Lower lobe of right lung (tissue), 2 donors: ENCODE measurements around the gene KANK4. TPM values are rescaled to one million over a fixed set of nuclear protein-coding genes. Genes with fewer than 3 reads are reported as not detected.
"Not testable (repeated sequence)": the region's sequence is repeated elsewhere in the genome, so short reads cannot be mapped to it uniquely, and the experiment has no call there.

Experiments
- ATAC-seq, 2 donors: fragments of 200-7000 bp; cut with Tn5 transposase; one replicate each; pipeline ENCODE4 v1.9.1; 2020 to 2022; ENCODE audit warnings: mild to moderate bottlenecking in 2 of 2, moderate library complexity in 2 of 2
- DNase-seq: peaks from one replicate; pipeline ENCODE4 v3.0.0-alpha.2; 2020
- H3K27ac ChIP-seq: fragments of 200-600 bp; one replicate; pipeline ENCODE4 v1.8.0; 2022
- H3K27me3 ChIP-seq: fragments of 200-600 bp; one replicate; pipeline ENCODE4 v1.8.0; 2022; ENCODE audit warnings: low read depth
- H3K36me3 ChIP-seq: fragments of 200-600 bp; one replicate; pipeline ENCODE4 v1.8.0; 2022; ENCODE audit warnings: mild to moderate bottlenecking
- H3K4me1 ChIP-seq: fragments of 200-600 bp; one replicate; pipeline ENCODE4 v1.8.0; 2022
- H3K4me3 ChIP-seq: fragments of 200-600 bp; one replicate; pipeline ENCODE4 v1.8.0; 2022; ENCODE audit warnings: mild to moderate bottlenecking
- H3K9me3 ChIP-seq: fragments of 200-600 bp; one replicate; pipeline ENCODE4 v1.8.0; 2022
- CTCF ChIP-seq: fragments of 200-600 bp; IDR thresholded peaks from one replicate; pipeline ENCODE4 v1.8.0; 2022; ENCODE audit warnings: antibody characterized with exemption, mild to moderate bottlenecking
- intact Hi-C: fragments of 100-400 bp; cut with DNase I; formaldehyde crosslinking; loops from one replicate; pipeline ENCODE4 v1.11.0; 2022
- total RNA-seq: library from RNA; stranded (reverse); fragmentation: NEBNext Ultra II Directional; extraction: Animal tissue kit (Norgen Biotek cat#: 25700); gene quantifications from one replicate; pipeline ENCODE4 v1.2.1, GENCODE V29; 2021
- donor health status: DM: no; HTN: yes; CAD: no; lungs with severe emphysema.

KANK4 gene
- total RNA-seq, 1 donor from 2014 or later, result 4.4 TPM

GRCh38 chr1:62259551-62259950 lies 59.7 kb downstream of the KANK4 start:
- Histone ChIP-seq H3K36me3 (no peaks in the 10 kb centered on the region), H3K4me1 (no peaks in the 10 kb centered on the region), H3K27ac (no peak overlapping the region), H3K4me3 (no peak overlapping the region), H3K9me3 (no peaks in the 10 kb centered on the region), H3K27me3 (no peaks in the 10 kb centered on the region)
- TF ChIP-seq CTCF, result no peak
- no peak for ATAC-seq
- intact Hi-C loops, result no loop called here
- DNase-seq, result no peak

GRCh38 chr1:62250126-62250726 lies 69.0 kb downstream of the KANK4 start:
- no peaks in the 10 kb centered on the region for H3K27me3 ChIP-seq
- no peak for TF ChIP-seq CTCF
- no peak overlapping the region for H3K27ac ChIP-seq
- intact Hi-C loops, result no loop called here
- no peaks in the 10 kb centered on the region for H3K36me3 ChIP-seq
- no peak overlapping the region for H3K4me3 ChIP-seq
- H3K4me1 ChIP-seq, result no peaks in the 10 kb centered on the region
- DNase-seq (no peak), ATAC-seq (no peak)
- no peaks in the 10 kb centered on the region for H3K9me3 ChIP-seq

GRCh38 chr1:62247391-62248168 lies 71.7 kb downstream of the KANK4 start:
- intact Hi-C loops, result no loop called here
- DNase-seq (no peak), ATAC-seq (no peak)
- Histone ChIP-seq H3K36me3 (no peaks in the 10 kb centered on the region), H3K9me3 (no peaks in the 10 kb centered on the region), H3K27me3 (no peaks in the 10 kb centered on the region), H3K4me1 (no peaks in the 10 kb centered on the region), H3K4me3 (no peak overlapping the region), H3K27ac (no peak overlapping the region)
- no peak for TF ChIP-seq CTCF

- ATAC-seq, result no peak
- H3K9me3 ChIP-seq, result no peaks in the 10 kb centered on the region
- H3K36me3 ChIP-seq, result no peaks in the 10 kb centered on the region
- TF ChIP-seq CTCF, result no peak
- H3K4me1 ChIP-seq, result peaks cover 6% of the 10 kb centered on the region
- no peak overlapping the region for H3K4me3 ChIP-seq
- intact Hi-C loops, result no loop called here
- DNase-seq, result no peak
- H3K27ac ChIP-seq, result no peak overlapping the region
- H3K27me3 ChIP-seq, result no peaks in the 10 kb centered on the region
Observed at GRCh38 chr1:62245201-62245600, 74.0 kb downstream of the KANK4 start.

GRCh38 chr1:62244380-62244779 lies 74.9 kb downstream of the KANK4 start:
- H3K36me3 ChIP-seq, H3K27ac ChIP-seq, H3K4me1 ChIP-seq, H3K27me3 ChIP-seq, DNase-seq, intact Hi-C loops, H3K4me3 ChIP-seq, H3K9me3 ChIP-seq, ATAC-seq: not testable (repeated sequence)
